GM12878 (cell line): ENCODE results near the gene YTHDF1. TPM values are rescaled to one million over a fixed set of nuclear protein-coding genes. Genes with fewer than 3 reads are reported as not detected.

Experiments
- ATAC-seq: fragments of 200-7000 bp; cut with Tn5 transposase; 3 replicates; pipeline ENCODE4 v1.9.1; 2020; ENCODE audit warnings: mild to moderate bottlenecking, moderate library complexity
- BruUV-seq: library from RNA; stranded (reverse); fragments of 400-500 nt; replicated peaks from 2 replicates; lab custom pipeline; 2021; lab: Mats Ljungman, UMichigan
- CTCF ChIA-PET: fragments of 300-600 bp; sonication (Branson Sonifier 250); formaldehyde crosslinking; extraction: SDS; loops from one replicate; lab custom pipeline; 2021; ENCODE audit warnings: inconsistent platforms; lab: Yijun Ruan, JAX
- POLR2A ChIA-PET: fragments of 350-600 bp; formaldehyde crosslinking; extraction: SDS; loops from one replicate; lab custom pipeline; 2021; ENCODE audit warnings: inconsistent platforms; lab: Charles Lee
- RAD21 ChIA-PET: fragments of 300-600 bp; sonication (Branson Sonifier 250); formaldehyde crosslinking; loops from one replicate; lab custom pipeline; 2023; ENCODE audit warnings: antibody characterized with exemption; ENCODE audit not compliant: unreplicated experiment; lab: Charles Lee
- SMC1A ChIA-PET: fragments of 300-600 bp; sonication (Branson Sonifier 250); formaldehyde crosslinking; loops from one replicate; lab custom pipeline; 2023; ENCODE audit not compliant: unreplicated experiment, uncharacterized antibody; lab: Charles Lee
- DNase-seq: peaks from one replicate; pipeline ENCODE4 v3.0.0-alpha.2; 2011; ENCODE audit warnings: low read depth, low spot score
- FAIRE-seq: peaks from 3 replicates; lab custom pipeline; 2011; peaks lifted over from hg19 to GRCh38; lab: Jason Lieb, UNC
- H2AFZ ChIP-seq: 2 replicates; pipeline ENCODE4 v1.6.0; 2011; ENCODE audit warnings: low read depth, low read length, control low read depth; ENCODE audit not compliant: control insufficient read depth
- H3K27ac ChIP-seq: 2 replicates; pipeline ENCODE4 v1.5.1; 2011; ENCODE audit warnings: control low read depth; ENCODE audit not compliant: control insufficient read depth, insufficient read depth
- H3K27me3 ChIP-seq, 2 experiments: replicated peaks in 1 of 2; 2 replicates each; pipeline versions ENCODE4 v1.6.0 to v1.6.1; 2011; ENCODE audit warnings: low read length in 1 of 2; ENCODE audit not compliant: control insufficient read depth in 2 of 2, insufficient read depth in 2 of 2
- H3K36me3 ChIP-seq, 2 experiments: 2 replicates each; pipeline ENCODE4 v1.5.1; 2011; ENCODE audit warnings: low read length in 1 of 2; ENCODE audit not compliant: control insufficient read depth in 2 of 2, insufficient read depth in 2 of 2
- H3K4me1 ChIP-seq: 2 replicates; pipeline ENCODE4 v1.6.1; 2011; ENCODE audit warnings: mild to moderate bottlenecking, low read length, moderate library complexity, mixed read lengths; ENCODE audit not compliant: control insufficient read depth, insufficient read depth
- H3K4me2 ChIP-seq: 2 replicates; pipeline ENCODE4 v1.6.0; 2011; ENCODE audit warnings: control low read depth; ENCODE audit not compliant: control insufficient read depth, insufficient read depth
- H3K4me3 ChIP-seq: fragments of 200-600 bp; sonication (generic); 2 replicates; pipeline ENCODE4 v1.5.1; 2016
- H3K79me2 ChIP-seq: 2 replicates; pipeline ENCODE4 v1.6.0; 2011; ENCODE audit warnings: low read length; ENCODE audit not compliant: control insufficient read depth, insufficient read depth
- H3K9ac ChIP-seq: 2 replicates; pipeline ENCODE4 v1.8.0; 2011; ENCODE audit warnings: low read length, control low read depth, mixed read lengths; ENCODE audit not compliant: control insufficient read depth, insufficient read depth
- H3K9me3 ChIP-seq: replicated peaks from 3 replicates; pipeline ENCODE4 v1.5.1; 2011; ENCODE audit warnings: mild to moderate bottlenecking, low read length; ENCODE audit not compliant: control insufficient read depth, insufficient read depth
- H4K20me1 ChIP-seq: 2 replicates; pipeline ENCODE4 v1.6.0; 2011; ENCODE audit not compliant: control insufficient read depth, insufficient read depth
- BHLHE40 ChIP-seq, 2 experiments: fragments of 450-650 bp in 1 of 2; IDR thresholded peaks; 2 replicates each; pipeline ENCODE4 v1.6.1; 2011 to 2017; ENCODE audit warnings: low read depth in 2 of 2, borderline replicate concordance in 1 of 2, improper control_type of control experiment in 1 of 2, low read length in 1 of 2, mild to moderate bottlenecking in 1 of 2
- MEF2B ChIP-seq: fragments of 450-650 bp; IDR thresholded peaks from 2 replicates; pipeline ENCODE4 v1.6.1; 2018; ENCODE audit warnings: mild to moderate bottlenecking, moderate library complexity; ENCODE audit not compliant: partially characterized antibody, poor library complexity, severe bottlenecking
- NFYA ChIP-seq: IDR thresholded peaks from 2 replicates; pipeline ENCODE4 v1.6.1; 2011; ENCODE audit warnings: low read depth, mild to moderate bottlenecking, low read length, improper control_type of control experiment, borderline replicate concordance
- POLR2AphosphoS5 ChIP-seq: IDR thresholded peaks from 2 replicates; pipeline ENCODE4 v1.6.1; 2011; ENCODE audit warnings: mild to moderate bottlenecking, low read length, inconsistent platforms
- YBX1 ChIP-seq: fragments of 450-650 bp; IDR thresholded peaks from 2 replicates; pipeline ENCODE4 v1.6.1; 2016; ENCODE audit warnings: antibody characterized with exemption
- WGBS: methylation state at CpG from one replicate; pipeline ENCODE4 v1.1.6; 2016; ENCODE audit warnings: low lambda C conversion rate; ENCODE audit not compliant: insufficient replicate concordance, insufficient coverage; ENCODE audit errors: missing lambda C conversion rate; 5-methylcytosine and 5-hydroxymethylcytosine counted together
- in situ Hi-C: fragments of 300-500 bp; cut with MboI; formaldehyde crosslinking; loops from 9 replicates; pipeline ENCODE4 v1.14.3; 2018; ENCODE audit warnings: mixed read lengths
- intact Hi-C: fragments of 100-400 bp; cut with micrococcal nuclease; formaldehyde crosslinking; loops from one replicate; pipeline ENCODE4 v1.14.2; 2022; ENCODE audit not compliant: unreplicated experiment
- polyA plus RNA-seq, 11 experiments: library from polyadenylated mRNA; depleted of rRNA in 4 of 11; unstranded in 6 of 11; stranded (reverse) in 5 of 11; fragments of >200 nt; fragmentation: Nextera tagmentation in 4 of 11; fragmentation: Illumina TruSeq in 1 of 11; extraction: Ambion mirVana in 4 of 11; extraction: Trizol in 1 of 11; gene quantifications; 1 replicate in 1 of 11; 2 replicates in 10 of 11; pipeline versions ENCODE4 v1.2.1 to v1.2.3, GENCODE V29; 2011 to 2016; ENCODE audit warnings: inconsistent platforms in 2 of 11, missing spikeins in 2 of 11, low read depth in 1 of 11
- total RNA-seq, 4 experiments: library from RNA; depleted of rRNA in 3 of 4; stranded (reverse); fragments of >200 nt in 3 of 4; fragmentation: Illumina TruSeq in 1 of 4; extraction: Trizol in 1 of 4; gene quantifications; 2 replicates each; pipeline versions ENCODE4 v1.2.1 to v1.2.3, GENCODE V29; 2013 to 2021
- TF ChIP-seq, protein P1 (sequence below): IDR thresholded peaks from 2 replicates; pipeline ENCODE4 v1.6.1; 2012; ENCODE audit warnings: mild to moderate bottlenecking, low read depth, low read length
- TF ChIP-seq, protein P2 (sequence below): IDR thresholded peaks from 2 replicates; pipeline ENCODE4 v1.6.1; 2012; ENCODE audit warnings: improper control_type of control experiment, low read depth, low read length; ENCODE audit not compliant: insufficient replicate concordance

YTHDF1 gene
- total and polyA plus RNA-seq, 10 of the 15 experiments (the other 5 are each of a cell fraction or from before 2014, with no cell fraction given) = 4.6 to 37.8 (median 20.5) TPM

DNA sequence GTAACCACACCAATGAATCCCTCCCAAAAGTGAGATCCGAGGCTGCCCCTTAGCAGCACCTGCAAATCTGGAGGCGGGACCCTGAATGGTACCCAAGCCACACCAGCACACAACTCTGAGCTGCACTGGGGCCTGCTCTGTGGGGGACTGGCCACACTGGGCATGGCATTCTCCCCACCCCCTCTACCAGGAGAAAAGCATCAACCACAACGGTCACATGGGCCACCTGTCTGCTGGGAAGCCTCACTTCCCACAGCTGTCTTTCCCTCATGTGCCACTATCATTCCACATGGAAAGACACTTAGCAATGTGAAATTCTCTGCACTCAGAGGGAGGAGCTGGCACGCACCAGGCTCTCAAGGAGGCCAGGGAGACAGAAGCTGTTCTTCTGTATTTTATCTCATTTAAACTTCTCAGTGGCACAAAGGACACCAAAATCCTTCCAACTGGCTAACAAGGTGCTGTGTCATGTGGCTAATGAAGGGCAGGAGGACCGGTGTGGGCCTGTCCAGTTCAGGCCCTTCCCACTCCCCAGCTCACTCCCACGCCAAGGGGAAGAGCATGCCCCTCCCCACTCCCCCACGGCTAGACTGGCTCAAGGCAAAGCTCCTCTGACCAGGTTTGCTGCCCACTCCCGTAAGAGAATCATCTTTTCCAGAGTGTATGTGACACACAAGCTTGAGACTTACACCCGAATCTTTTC, 19.0 kb downstream of the YTHDF1 start:
- ChIA-PET POLR2A (no interaction called here), RAD21 (no interaction called here), CTCF (interaction anchor here (0.6 to 1.1 kb wide), 2 partner anchors 18 to 188 kb away, joined by 3 to 4 read pairs; no protein-coding TSS in a partner anchor), SMC1A (interaction anchor here (1.0 kb wide), 1 partner anchor 15 kb away, joined by 3 read pairs; no protein-coding TSS in a partner anchor)
- Histone ChIP-seq H3K9me3 (no peaks in the 10 kb centered on the region), H3K4me3 (no peak overlapping the region), H3K36me3 (peaks cover 6 to 16% of the 10 kb centered on the region in 2 experiments), H3K4me1 (no peaks in the 10 kb centered on the region), H2AFZ (no peak overlapping the region), H3K79me2 (peaks cover 5% of the 10 kb centered on the region), H3K27ac (no peak overlapping the region), H3K4me2 (no peak overlapping the region), H4K20me1 (peaks cover 8% of the 10 kb centered on the region), H3K27me3 (no peaks in the 10 kb centered on the region), H3K9ac (no peak overlapping the region)
- 80% methylated on average over 9 of the region's 9 CpGs for WGBS
- ATAC-seq = no peak
- no peak for FAIRE-seq
- no TSS peak for BruUV-seq
- TF ChIP-seq POLR2AphosphoS5 (peak; percentile 37; the same call in 1 of the 2 replicates), MEF2B (no peak)
- in situ Hi-C loops = no loop called here
- intact Hi-C loops = no loop called here
- DNase-seq = no peak

- H3K27me3 ChIP-seq = no peaks in the 10 kb centered on the region
- no peak overlapping the region for H3K4me2 ChIP-seq
- H3K27ac ChIP-seq = no peak overlapping the region
- no peak overlapping the region for H2AFZ ChIP-seq
- FAIRE-seq (no peak), DNase-seq (no peak), ATAC-seq (no peak)
- H3K79me2 ChIP-seq = peaks cover 3% of the 10 kb centered on the region
- H3K36me3 ChIP-seq = peaks cover 0 to 11% of the 10 kb centered on the region in 2 experiments
- ChIA-PET SMC1A (no interaction called here), CTCF (no interaction called here), RAD21 (no interaction called here), POLR2A (no interaction called here)
- no peaks in the 10 kb centered on the region for H3K4me1 ChIP-seq
- 99% methylated on average over 4 of the region's 4 CpGs for WGBS
- intact Hi-C loops = no loop called here
- in situ Hi-C loops = no loop called here
- BruUV-seq = no TSS peak
- H3K9ac ChIP-seq = no peak overlapping the region
- no peak overlapping the region for H3K4me3 ChIP-seq
- no peaks in the 10 kb centered on the region for H3K9me3 ChIP-seq
- H4K20me1 ChIP-seq = peaks cover 8% of the 10 kb centered on the region
- TF ChIP-seq NFYA = no peak
- TF ChIP-seq BHLHE40 (IDR thresholded peaks at IDR 0.05; ENCODE audit: borderline replicate concordance in 1 of 2, low read depth in 2 of 2, low read length in 1 of 2) = no peak
- TF ChIP-seq, protein P1, sequence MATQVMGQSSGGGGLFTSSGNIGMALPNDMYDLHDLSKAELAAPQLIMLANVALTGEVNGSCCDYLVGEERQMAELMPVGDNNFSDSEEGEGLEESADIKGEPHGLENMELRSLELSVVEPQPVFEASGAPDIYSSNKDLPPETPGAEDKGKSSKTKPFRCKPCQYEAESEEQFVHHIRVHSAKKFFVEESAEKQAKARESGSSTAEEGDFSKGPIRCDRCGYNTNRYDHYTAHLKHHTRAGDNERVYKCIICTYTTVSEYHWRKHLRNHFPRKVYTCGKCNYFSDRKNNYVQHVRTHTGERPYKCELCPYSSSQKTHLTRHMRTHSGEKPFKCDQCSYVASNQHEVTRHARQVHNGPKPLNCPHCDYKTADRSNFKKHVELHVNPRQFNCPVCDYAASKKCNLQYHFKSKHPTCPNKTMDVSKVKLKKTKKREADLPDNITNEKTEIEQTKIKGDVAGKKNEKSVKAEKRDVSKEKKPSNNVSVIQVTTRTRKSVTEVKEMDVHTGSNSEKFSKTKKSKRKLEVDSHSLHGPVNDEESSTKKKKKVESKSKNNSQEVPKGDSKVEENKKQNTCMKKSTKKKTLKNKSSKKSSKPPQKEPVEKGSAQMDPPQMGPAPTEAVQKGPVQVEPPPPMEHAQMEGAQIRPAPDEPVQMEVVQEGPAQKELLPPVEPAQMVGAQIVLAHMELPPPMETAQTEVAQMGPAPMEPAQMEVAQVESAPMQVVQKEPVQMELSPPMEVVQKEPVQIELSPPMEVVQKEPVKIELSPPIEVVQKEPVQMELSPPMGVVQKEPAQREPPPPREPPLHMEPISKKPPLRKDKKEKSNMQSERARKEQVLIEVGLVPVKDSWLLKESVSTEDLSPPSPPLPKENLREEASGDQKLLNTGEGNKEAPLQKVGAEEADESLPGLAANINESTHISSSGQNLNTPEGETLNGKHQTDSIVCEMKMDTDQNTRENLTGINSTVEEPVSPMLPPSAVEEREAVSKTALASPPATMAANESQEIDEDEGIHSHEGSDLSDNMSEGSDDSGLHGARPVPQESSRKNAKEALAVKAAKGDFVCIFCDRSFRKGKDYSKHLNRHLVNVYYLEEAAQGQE = no peak
- no peak for TF ChIP-seq YBX1
- TF ChIP-seq, protein P2, sequence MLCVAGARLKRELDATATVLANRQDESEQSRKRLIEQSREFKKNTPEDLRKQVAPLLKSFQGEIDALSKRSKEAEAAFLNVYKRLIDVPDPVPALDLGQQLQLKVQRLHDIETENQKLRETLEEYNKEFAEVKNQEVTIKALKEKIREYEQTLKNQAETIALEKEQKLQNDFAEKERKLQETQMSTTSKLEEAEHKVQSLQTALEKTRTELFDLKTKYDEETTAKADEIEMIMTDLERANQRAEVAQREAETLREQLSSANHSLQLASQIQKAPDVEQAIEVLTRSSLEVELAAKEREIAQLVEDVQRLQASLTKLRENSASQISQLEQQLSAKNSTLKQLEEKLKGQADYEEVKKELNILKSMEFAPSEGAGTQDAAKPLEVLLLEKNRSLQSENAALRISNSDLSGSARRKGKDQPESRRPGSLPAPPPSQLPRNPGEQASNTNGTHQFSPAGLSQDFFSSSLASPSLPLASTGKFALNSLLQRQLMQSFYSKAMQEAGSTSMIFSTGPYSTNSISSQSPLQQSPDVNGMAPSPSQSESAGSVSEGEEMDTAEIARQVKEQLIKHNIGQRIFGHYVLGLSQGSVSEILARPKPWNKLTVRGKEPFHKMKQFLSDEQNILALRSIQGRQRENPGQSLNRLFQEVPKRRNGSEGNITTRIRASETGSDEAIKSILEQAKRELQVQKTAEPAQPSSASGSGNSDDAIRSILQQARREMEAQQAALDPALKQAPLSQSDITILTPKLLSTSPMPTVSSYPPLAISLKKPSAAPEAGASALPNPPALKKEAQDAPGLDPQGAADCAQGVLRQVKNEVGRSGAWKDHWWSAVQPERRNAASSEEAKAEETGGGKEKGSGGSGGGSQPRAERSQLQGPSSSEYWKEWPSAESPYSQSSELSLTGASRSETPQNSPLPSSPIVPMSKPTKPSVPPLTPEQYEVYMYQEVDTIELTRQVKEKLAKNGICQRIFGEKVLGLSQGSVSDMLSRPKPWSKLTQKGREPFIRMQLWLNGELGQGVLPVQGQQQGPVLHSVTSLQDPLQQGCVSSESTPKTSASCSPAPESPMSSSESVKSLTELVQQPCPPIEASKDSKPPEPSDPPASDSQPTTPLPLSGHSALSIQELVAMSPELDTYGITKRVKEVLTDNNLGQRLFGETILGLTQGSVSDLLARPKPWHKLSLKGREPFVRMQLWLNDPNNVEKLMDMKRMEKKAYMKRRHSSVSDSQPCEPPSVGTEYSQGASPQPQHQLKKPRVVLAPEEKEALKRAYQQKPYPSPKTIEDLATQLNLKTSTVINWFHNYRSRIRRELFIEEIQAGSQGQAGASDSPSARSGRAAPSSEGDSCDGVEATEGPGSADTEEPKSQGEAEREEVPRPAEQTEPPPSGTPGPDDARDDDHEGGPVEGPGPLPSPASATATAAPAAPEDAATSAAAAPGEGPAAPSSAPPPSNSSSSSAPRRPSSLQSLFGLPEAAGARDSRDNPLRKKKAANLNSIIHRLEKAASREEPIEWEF = no peak
Measured at GRCh38 chr20:63194797-63195173, 21.1 kb downstream of the YTHDF1 start.
